Mesothelial cell of epicardium (in vitro differentiated cells): ENCODE data around the gene SPHKAP. TPM values are rescaled to one million over a fixed set of nuclear protein-coding genes. Genes with fewer than 3 reads are reported as not detected.
"Not testable (repeated sequence)": the region's sequence is repeated elsewhere in the genome, so short reads cannot be mapped to it uniquely, and the experiment has no call there.

Source experiments
- DNase-seq, 2 experiments: peaks; one replicate each; pipeline ENCODE4 v3.0.0; 2021; ENCODE audit warnings: low spot score in 2 of 2; ENCODE audit not compliant: unreplicated experiment in 2 of 2
- H3K27ac Mint-ChIP-seq: 2 replicates; pipeline ENCODE4 v1.8.0; 2021; ENCODE audit warnings: mixed read lengths
- H3K27me3 Mint-ChIP-seq: 2 replicates; pipeline ENCODE4 v1.8.0; 2021; ENCODE audit warnings: low read depth, mixed read lengths
- H3K36me3 Mint-ChIP-seq: 2 replicates; pipeline ENCODE4 v1.8.0; 2021; ENCODE audit warnings: mixed read lengths
- H3K4me1 Mint-ChIP-seq: 2 replicates; pipeline ENCODE4 v1.8.0; 2021; ENCODE audit warnings: mixed read lengths
- H3K4me3 Mint-ChIP-seq: 2 replicates; pipeline ENCODE4 v1.8.0; 2021; ENCODE audit warnings: mild to moderate bottlenecking, moderate library complexity, mixed read lengths
- H3K9me3 Mint-ChIP-seq: 2 replicates; pipeline ENCODE4 v1.8.0; 2021; ENCODE audit warnings: mixed read lengths
- total RNA-seq: library from RNA; stranded (reverse); gene quantifications from 3 replicates; pipeline ENCODE4 v1.2.1, GENCODE V29; 2021
- TF ChIP-seq, protein P1 (sequence below): fragments of 200-600 bp; sonication (generic); IDR thresholded peaks from one replicate; pipeline ENCODE4 v1.5.0; 2021; ENCODE audit warnings: antibody characterized with exemption; ENCODE audit not compliant: unreplicated experiment

SPHKAP gene
- total RNA-seq, 1 donor from 2014 or later, result not detected

GRCh38 chr2:228079194-228079593 lies 102.3 kb downstream of the SPHKAP start:
- Mint-ChIP-seq H3K27ac (no peak overlapping the region), H3K36me3 (no peaks in the 10 kb centered on the region), H3K4me3 (no peak overlapping the region), H3K9me3 (peaks cover 3% of the 10 kb centered on the region), H3K27me3 (peaks cover 2% of the 10 kb centered on the region), H3K4me1 (no peaks in the 10 kb centered on the region)
- TF ChIP-seq, protein P1, sequence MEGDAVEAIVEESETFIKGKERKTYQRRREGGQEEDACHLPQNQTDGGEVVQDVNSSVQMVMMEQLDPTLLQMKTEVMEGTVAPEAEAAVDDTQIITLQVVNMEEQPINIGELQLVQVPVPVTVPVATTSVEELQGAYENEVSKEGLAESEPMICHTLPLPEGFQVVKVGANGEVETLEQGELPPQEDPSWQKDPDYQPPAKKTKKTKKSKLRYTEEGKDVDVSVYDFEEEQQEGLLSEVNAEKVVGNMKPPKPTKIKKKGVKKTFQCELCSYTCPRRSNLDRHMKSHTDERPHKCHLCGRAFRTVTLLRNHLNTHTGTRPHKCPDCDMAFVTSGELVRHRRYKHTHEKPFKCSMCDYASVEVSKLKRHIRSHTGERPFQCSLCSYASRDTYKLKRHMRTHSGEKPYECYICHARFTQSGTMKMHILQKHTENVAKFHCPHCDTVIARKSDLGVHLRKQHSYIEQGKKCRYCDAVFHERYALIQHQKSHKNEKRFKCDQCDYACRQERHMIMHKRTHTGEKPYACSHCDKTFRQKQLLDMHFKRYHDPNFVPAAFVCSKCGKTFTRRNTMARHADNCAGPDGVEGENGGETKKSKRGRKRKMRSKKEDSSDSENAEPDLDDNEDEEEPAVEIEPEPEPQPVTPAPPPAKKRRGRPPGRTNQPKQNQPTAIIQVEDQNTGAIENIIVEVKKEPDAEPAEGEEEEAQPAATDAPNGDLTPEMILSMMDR, result no peak
- no peak for DNase-seq

- not testable (repeated sequence) for DNase-seq, H3K4me3 Mint-ChIP-seq, H3K27ac Mint-ChIP-seq, H3K36me3 Mint-ChIP-seq, H3K4me1 Mint-ChIP-seq, H3K9me3 Mint-ChIP-seq, H3K27me3 Mint-ChIP-seq
Observed at GRCh38 chr2:228076695-228077094, 104.8 kb downstream of the SPHKAP start.

GRCh38 chr2:228072669-228073068 lies 108.8 kb downstream of the SPHKAP start:
- Mint-ChIP-seq H3K27me3 (peaks cover 6% of the 10 kb centered on the region), H3K36me3 (no peaks in the 10 kb centered on the region), H3K4me3 (no peak overlapping the region), H3K9me3 (no peaks in the 10 kb centered on the region), H3K4me1 (no peaks in the 10 kb centered on the region), H3K27ac (no peak overlapping the region)
- no peak for DNase-seq
- TF ChIP-seq, protein P1, result no peak

DNA sequence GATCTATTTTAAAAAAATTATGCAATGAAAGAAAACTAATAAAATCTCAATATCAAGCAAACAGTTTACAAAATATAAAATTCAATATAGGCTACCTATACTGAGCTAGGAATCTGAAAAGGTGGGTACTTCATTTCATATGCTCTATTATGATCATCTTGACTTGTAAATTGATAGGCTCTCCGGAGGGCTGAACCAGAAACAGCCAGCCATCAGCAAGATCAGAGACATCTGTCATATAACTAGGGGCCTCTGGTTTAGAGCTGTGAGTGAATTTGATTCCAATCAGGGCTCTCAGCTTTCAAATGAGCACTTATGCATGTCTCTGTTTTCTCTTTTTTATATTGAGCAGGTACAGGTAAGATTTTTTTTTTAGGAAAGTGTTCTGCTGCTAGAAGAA lies 114.2 kb downstream of the SPHKAP start:
- no peak overlapping the region for H3K27ac Mint-ChIP-seq
- DNase-seq, result no peak
- no peak overlapping the region for H3K4me3 Mint-ChIP-seq
- no peaks in the 10 kb centered on the region for H3K36me3 Mint-ChIP-seq
- H3K4me1 Mint-ChIP-seq, result no peaks in the 10 kb centered on the region
- H3K9me3 Mint-ChIP-seq, result no peaks in the 10 kb centered on the region
- TF ChIP-seq, protein P1, result no peak
- peaks cover 20% of the 10 kb centered on the region for H3K27me3 Mint-ChIP-seq

- Mint-ChIP-seq H3K27ac (no peak overlapping the region), H3K4me1 (no peaks in the 10 kb centered on the region), H3K36me3 (no peaks in the 10 kb centered on the region), H3K27me3 (peaks cover 20% of the 10 kb centered on the region), H3K9me3 (no peaks in the 10 kb centered on the region), H3K4me3 (no peak overlapping the region)
- TF ChIP-seq, protein P1, result no peak
- DNase-seq, result no peak
Observed at GRCh38 chr2:228066126-228066798, 115.2 kb downstream of the SPHKAP start.

- peaks cover 20% of the 10 kb centered on the region for H3K27me3 Mint-ChIP-seq
- DNase-seq, result no peak
- no peaks in the 10 kb centered on the region for H3K36me3 Mint-ChIP-seq
- no peak overlapping the region for H3K4me3 Mint-ChIP-seq
- TF ChIP-seq, protein P1, result no peak
- no peaks in the 10 kb centered on the region for H3K4me1 Mint-ChIP-seq
- no peak overlapping the region for H3K27ac Mint-ChIP-seq
- H3K9me3 Mint-ChIP-seq, result no peaks in the 10 kb centered on the region
Observed at GRCh38 chr2:228065686-228066085, 115.8 kb downstream of the SPHKAP start.
